GM19351 (cell line): Measurements from ENCODE around the gene KMT2C.
A peak's percentile ranks its signal among the peaks of the same experiment; 100 is the strongest.
"Not testable (repeated sequence)": the region's sequence is repeated elsewhere in the genome, so short reads cannot be mapped to it uniquely, and the experiment has no call there.

Experiments used
- ATAC-seq: cut with Tn5 transposase; IDR thresholded peaks from one replicate; pipeline ENCODE4 v1.9.1; 2021; ENCODE audit warnings: mild to moderate bottlenecking, moderate library complexity; ENCODE audit not compliant: unreplicated experiment

The KMT2C gene

GRCh38 chr7:152231089-152231488 is 204.7 kb downstream of the KMT2C start:
- ATAC-seq = no peak

GRCh38 chr7:152219556-152219955 is 216.2 kb downstream of the KMT2C start:
- ATAC-seq = not testable (repeated sequence)

GRCh38 chr7:152208766-152209165 is 227.0 kb downstream of the KMT2C start:
- not testable (repeated sequence) for ATAC-seq

GRCh38 chr7:152204417-152204816 is 231.4 kb downstream of the KMT2C start:
- not testable (repeated sequence) for ATAC-seq

- no peak for ATAC-seq
Observed at GRCh38 chr7:152203095-152203494, 232.7 kb downstream of the KMT2C start.

GRCh38 chr7:152202056-152202455 is 233.7 kb downstream of the KMT2C start:
- no peak for ATAC-seq

- no peak for ATAC-seq
Observed at GRCh38 chr7:152200395-152200794, 235.4 kb downstream of the KMT2C start.

GRCh38 chr7:152196391-152196790 is 239.4 kb downstream of the KMT2C start:
- ATAC-seq = no peak

GRCh38 chr7:152193880-152194279 is 241.9 kb downstream of the KMT2C start:
- no peak for ATAC-seq

- ATAC-seq = no peak
Observed at GRCh38 chr7:152189061-152189460, 246.7 kb downstream of the KMT2C start.

GRCh38 chr7:152185558-152185957 is 250.2 kb downstream of the KMT2C start:
- ATAC-seq = no peak

GRCh38 chr7:152180587-152180986 is 255.2 kb downstream of the KMT2C start:
- ATAC-seq = no peak

- ATAC-seq = no peak
Observed at GRCh38 chr7:152180048-152180447, 255.8 kb downstream of the KMT2C start.

- ATAC-seq = no peak
Observed at GRCh38 chr7:152178405-152179058, 257.3 kb downstream of the KMT2C start.

- ATAC-seq = no peak
Observed at GRCh38 chr7:152177681-152178404, 258.0 kb downstream of the KMT2C start.

- ATAC-seq = peak; percentile 80
Observed at GRCh38 chr7:152176797-152177196, 259.0 kb downstream of the KMT2C start.

GRCh38 chr7:152173372-152174070 is 262.3 kb downstream of the KMT2C start:
- ATAC-seq = no peak

GRCh38 chr7:152162287-152162686 is 273.5 kb downstream of the KMT2C start:
- ATAC-seq = no peak

GRCh38 chr7:152161171-152161570 is 274.6 kb downstream of the KMT2C start:
- ATAC-seq = no peak

GRCh38 chr7:152158801-152159587 is 276.8 kb downstream of the KMT2C start:
- ATAC-seq = peak; percentile 87

- ATAC-seq = no peak
Observed at GRCh38 chr7:152152267-152152666, 283.5 kb downstream of the KMT2C start.
